Kidney capillary endothelial cell (primary cell): ENCODE results near the gene DAPK3.
"Not testable (repeated sequence)": the region's sequence is repeated elsewhere in the genome, so short reads cannot be mapped to it uniquely, and the experiment has no call there.

Experiments used
- DNase-seq: peaks from one replicate; pipeline ENCODE4 v3.0.0-alpha.2; 2018; ENCODE audit warnings: low spot score

Gene DAPK3

GRCh38 chr19:3954107-3954506, 16.8 kb downstream of the DAPK3 start:
- DNase-seq: no peak

- not testable (repeated sequence) for DNase-seq
Observed at GRCh38 chr19:3952755-3953276, 18.1 kb downstream of the DAPK3 start.

- DNase-seq: no peak
Observed at GRCh38 chr19:3950871-3951861, 19.7 kb downstream of the DAPK3 start.

GRCh38 chr19:3949997-3950859, 20.7 kb downstream of the DAPK3 start:
- DNase-seq: no peak

DNA sequence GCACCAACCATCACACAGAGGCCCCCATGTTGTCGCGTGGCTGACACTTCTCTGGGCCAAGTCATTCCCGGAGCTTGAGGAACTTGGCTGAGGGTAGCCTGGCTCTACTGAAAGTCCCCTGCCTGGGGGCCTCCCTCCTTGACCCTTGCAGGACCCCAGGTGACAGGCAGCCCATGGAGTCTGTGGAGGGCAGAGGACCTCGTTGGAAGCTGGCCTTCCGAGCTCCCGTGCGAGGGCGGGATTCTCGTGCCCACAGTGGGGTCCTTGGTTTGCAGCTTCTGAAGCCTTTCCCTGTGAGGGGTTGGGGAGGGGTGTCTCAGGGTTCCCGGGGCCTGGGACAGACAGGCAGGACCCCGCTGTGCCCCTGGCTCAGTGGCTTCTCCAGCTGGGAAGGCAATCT, 21.6 kb downstream of the DAPK3 start:
- no peak for DNase-seq

- not testable (repeated sequence) for DNase-seq
Observed at GRCh38 chr19:3947316-3947933, 23.5 kb downstream of the DAPK3 start.

GRCh38 chr19:3945838-3946237, 25.1 kb downstream of the DAPK3 start:
- DNase-seq: no peak

GRCh38 chr19:3944018-3944721, 26.7 kb downstream of the DAPK3 start:
- DNase-seq: no peak

GRCh38 chr19:3942790-3943409, 28.0 kb downstream of the DAPK3 start:
- no peak for DNase-seq

GRCh38 chr19:3938300-3938950, 32.5 kb downstream of the DAPK3 start:
- DNase-seq: not testable (repeated sequence)

DNA sequence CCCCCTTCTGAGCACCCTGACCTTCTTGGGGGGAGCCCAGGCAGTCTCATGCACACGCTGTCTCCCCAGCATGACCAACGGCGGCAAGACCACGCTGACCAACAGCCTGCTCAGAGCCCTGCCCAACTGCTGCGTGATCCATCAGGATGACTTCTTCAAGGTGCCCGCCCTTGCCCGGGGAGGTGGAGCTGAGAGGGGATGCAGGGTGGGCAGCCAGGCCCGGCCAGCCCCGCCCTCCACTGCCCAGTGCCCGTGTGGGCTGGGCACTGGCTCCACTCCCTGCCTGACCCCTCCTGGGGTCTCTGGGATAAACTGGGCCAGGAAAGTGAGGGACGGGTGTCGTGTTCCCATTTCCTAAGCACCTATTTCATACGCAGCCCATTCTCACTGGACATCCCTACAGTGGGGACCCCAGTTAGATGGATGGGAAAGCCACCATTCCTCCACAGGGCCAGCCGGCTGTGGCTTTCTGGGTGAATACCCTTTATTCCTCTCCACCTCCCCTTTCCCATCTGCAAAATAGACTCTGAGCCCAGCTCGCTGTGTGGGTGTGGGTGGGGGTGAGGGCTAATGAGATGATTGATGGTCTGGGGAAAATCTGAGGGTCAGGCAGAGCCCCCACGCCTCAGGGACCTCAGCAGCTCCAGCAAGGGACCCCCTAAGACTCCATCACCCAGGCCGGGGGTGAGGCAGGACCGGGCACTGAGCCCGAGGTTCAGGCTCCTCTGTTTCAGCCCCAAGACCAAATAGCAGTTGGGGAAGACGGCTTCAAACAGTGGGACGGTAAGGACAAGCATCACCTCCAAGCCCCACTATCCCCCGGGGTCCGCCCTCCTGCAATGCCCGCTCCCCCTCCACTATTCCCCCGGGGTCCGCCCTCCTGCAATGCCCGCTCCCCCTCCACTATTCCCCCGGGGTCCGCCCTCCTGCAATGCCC, 34.1 kb downstream of the DAPK3 start:
- no peak for DNase-seq

DNA sequence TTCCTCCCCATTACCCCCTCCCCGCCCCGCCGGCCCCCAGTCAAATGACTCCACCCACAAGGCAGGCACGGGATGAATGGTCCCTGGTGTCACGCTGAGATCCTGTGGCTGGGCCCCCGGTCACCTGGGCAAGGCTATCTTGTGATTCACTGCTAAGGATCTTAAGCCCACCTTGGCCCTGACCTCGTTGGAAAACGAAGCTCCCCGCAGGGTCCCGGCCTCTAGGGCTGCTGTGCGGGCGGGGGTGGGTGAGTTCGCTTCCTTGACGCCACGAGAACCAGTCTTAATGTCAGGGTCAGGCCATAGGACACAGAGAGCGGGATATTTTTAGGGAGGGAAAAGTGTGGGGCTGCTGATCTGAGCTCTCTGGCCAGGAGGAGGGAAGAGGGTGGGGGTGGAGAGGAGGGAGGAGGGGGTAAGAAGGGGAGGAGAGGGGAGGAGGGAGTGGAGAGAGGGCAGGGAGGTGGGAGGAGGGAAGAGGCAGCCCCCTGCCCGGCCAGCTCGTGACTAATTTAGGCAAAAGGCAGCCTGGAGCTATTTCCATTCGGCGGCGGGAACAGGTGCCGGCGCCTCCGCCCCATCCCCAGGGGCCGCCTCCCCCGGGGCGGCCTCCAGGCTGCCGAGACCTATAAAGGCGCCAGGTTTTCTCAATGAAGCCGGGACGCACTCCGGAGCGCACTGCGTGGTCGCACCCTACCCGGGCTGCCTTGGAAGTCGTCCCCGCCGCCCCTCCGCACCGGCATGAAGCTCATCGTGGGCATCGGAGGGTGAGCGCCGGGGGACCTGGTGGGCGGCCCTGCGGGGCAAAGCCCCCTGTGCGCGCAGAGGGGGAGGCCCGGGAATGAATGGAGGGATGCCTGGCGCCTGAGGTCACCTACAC, 37.7 kb downstream of the DAPK3 start, which contains the start of gene NMRK2:
TSS of gene NMRK2 (plus strand) at position 139 of the 880 bp plus-strand sequence. CDS start at position 742, 603 bp downstream.
- DNase-seq: no peak

GRCh38 chr19:3931041-3931440, 39.9 kb downstream of the DAPK3 start:
- DNase-seq: no peak

DNA sequence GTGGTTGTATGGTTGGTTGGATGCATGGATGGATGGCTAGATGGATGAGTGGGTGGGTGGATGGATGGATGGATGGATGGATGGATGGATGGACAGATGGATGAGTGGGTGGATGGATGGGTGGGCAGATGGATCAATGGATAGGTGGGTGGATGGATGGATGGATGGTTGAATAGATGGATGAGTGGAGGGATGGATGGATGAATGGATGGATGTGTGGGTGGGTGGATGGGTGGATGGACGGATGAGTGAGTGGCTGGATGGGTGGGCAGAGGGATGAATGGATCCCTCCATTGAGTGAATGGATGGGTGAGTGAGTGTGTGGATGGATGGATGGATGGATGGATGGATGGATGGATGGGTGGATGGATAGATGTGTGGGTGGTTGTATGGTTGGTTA, 47.0 kb downstream of the DAPK3 start:
- no peak for DNase-seq

DNA sequence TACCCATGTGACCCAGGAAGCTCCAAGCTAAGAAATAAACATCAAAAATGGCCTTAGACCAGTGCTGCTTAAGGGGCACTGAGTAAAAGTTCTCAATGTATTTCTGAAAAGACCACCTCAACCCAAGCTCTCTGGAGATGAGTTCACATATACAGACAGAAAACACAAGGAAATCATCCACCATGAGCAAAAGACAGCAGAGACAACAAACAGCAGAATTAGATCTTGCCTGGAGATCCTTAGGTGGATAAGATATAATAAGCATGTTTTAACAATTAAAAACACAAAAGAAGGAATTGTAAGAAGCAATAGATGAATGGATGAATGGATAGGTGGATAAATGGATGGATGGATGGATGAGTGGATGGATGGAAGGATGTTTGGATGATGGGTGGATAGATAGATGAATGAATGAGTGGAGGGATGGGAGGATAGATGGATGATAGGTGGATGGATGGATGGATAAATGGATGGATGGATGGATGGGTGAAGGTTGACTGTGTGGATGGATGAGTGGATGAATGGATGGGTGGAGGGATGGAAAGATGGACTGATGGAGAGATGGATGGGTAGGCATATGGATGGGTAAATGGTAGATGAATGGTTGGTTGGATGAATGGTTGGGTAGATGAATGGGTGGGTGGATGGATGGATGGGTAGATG, 47.7 kb downstream of the DAPK3 start:
- DNase-seq: no peak

- DNase-seq: no peak
Observed at GRCh38 chr19:3919793-3920192, 51.1 kb downstream of the DAPK3 start.

DNA sequence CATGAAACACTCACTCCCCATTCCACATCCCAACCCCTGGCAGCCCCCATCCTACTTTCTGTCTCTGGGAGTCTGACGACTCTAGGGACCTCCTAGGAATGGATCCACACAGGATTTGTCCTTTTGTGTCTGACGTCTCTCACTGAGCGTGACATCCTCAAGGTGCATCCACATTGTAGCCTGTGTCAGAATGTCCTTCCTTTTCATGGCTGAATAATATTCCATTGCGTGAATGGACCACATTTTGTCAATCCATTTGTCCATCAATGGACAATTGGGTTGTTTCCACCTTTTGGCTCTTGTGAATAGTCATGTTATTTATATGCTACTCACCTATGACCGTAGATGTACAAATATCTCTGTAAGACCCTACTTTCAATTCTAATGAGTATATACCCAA, 54.9 kb downstream of the DAPK3 start:
- no peak for DNase-seq

- no peak for DNase-seq
Observed at GRCh38 chr19:3914199-3914598, 56.7 kb downstream of the DAPK3 start.
